ENCODE measurements around the gene TMEM63B.
"Not testable (repeated sequence)": the region's sequence is repeated elsewhere in the genome, so short reads cannot be mapped to it uniquely, and the experiment has no call there.

The TMEM63B gene

DNA sequence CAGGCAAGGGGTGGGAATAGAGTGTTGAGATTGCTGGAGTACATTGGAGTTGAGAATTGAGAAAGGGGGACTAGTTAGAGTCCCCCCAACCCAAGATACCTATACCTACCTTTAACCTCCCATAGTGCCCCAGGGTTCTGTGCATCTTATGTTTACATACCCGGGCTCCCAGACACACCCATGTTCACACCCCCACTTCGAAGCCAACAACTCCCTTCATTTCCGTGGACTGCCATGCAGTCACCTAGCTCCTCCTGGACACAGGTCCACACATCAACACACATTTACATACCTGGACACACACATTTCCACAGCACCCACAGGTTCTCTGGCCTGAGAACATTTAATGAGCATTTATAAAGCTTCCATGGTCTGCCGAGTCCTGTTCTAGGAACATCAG, 5.1 kb downstream of the TMEM63B start:
- no peak overlapping the region for H3K27ac ChIP-seq (ENCODE audit: low read length)

DNA sequence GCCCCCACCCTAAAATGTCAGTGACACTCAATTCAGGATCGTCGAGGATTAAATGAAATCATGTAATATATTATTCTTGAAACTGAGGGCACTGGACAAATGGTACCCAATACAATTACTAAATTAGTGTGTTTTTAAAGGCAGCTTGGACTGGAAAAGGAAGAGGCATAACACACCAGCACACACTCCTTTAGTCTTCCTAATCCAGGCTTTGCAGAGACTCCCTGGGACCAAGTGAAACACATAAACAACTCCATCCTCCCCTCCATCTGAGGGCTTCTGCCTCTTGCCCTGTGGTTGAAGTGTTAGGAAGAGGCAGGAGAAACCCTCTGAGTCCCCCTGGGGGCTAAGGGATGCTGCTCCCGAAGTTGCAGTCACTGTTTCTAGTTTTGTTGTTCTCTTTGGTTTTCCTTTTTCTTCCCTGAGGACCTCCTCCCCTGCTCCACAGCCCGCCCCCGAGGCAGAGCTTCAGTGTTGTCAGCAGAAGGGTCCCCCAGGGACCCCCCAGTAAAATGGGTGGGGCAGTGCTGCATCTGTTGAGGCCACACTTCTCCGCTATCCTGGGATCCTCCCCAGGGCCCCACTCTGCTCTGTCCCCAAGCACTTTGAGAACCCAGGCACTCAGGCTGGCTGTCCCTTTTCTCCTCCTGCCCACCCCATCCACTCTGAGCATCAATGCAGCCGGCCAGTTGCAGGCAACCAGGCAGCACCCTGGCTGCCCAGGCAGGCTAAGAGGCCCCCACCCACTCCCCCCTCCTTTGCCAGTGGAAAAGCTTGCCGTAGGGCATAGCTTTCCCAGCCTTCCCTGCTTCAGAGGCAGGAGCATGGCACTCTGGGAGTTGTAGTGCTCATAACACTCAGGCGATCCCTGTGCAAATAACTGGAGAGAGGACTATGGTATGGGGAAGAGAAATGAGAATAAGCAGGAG, 5.9 kb downstream of the TMEM63B start:
- no CpG with 5 or more reads among the region's 9 CpGs for WGBS (ENCODE audit: insufficient coverage, insufficient read length)
- H3K27me3 ChIP-seq (ENCODE audit: control insufficient read depth, insufficient read depth, low read length) = no peaks in the 10 kb centered on the region
- H3K27ac ChIP-seq (ENCODE audit: low read length) = no peak overlapping the region
- H3K36me3 ChIP-seq (ENCODE audit: control insufficient read depth, insufficient read depth, low read length) = no peaks in the 10 kb centered on the region
- no peak overlapping the region for H3K4me3 ChIP-seq (ENCODE audit: low read length)
- DNase-seq (ENCODE audit: low read depth, low spot score) = no peak
- H3K4me1 ChIP-seq (ENCODE audit: control insufficient read depth, insufficient read depth, low read length) = peaks cover 7% of the 10 kb centered on the region
- H3K9me3 ChIP-seq (ENCODE audit: control insufficient read depth, insufficient read depth, low read length) = no peaks in the 10 kb centered on the region

More for the DNA sequence above, 5.1 kb downstream of the TMEM63B start:
- WGBS (ENCODE audit: insufficient coverage, insufficient read length) = no CpG with 5 or more reads among the region's 4 CpGs
- no peaks in the 10 kb centered on the region for H3K36me3 ChIP-seq (ENCODE audit: control insufficient read depth, insufficient read depth, low read length)
- no peaks in the 10 kb centered on the region for H3K9me3 ChIP-seq (ENCODE audit: control insufficient read depth, insufficient read depth, low read length)
- no peaks in the 10 kb centered on the region for H3K27me3 ChIP-seq (ENCODE audit: control insufficient read depth, insufficient read depth, low read length)
- peaks cover 7% of the 10 kb centered on the region for H3K4me1 ChIP-seq (ENCODE audit: control insufficient read depth, insufficient read depth, low read length)
- H3K4me3 ChIP-seq (ENCODE audit: low read length) = no peak overlapping the region
- no peak for DNase-seq (ENCODE audit: low read depth, low spot score)

DNA sequence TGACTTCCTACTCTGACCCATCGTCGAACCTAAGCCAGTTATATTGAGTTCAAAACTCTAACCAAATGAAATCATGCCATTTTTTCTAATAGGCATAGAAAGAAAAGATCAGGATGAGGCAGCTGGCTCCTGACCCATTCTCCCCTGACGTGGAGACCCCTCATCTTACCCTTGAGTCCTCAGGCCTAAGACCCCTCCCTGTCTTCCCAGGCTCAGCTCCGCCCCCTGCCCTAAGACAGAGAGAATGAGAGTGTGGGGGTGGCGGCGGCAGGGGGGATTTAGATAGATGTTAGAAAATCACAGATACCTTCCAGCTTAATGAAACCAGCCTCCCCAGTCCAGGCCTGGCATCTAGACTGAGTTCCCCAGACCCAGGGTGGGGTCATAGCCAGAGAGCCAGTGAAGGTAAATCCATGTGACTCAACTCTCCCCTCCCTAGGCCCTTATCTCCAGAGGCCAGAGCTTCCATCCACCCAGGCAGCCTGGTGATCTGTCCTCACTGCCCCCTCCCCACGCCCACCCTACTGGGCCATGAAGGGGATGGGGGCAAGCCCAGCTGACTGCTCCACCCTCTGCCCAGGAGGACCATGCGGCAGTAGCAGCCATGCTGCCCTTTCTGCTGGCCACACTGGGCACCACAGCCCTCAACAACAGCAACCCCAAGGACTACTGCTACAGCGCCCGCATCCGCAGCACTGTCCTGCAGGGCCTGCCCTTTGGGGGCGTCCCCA, 6.8 kb downstream of the TMEM63B start:
- Histone ChIP-seq H3K9me3 (ENCODE audit: control insufficient read depth, insufficient read depth, low read length) (no peaks in the 10 kb centered on the region), H3K36me3 (ENCODE audit: control insufficient read depth, insufficient read depth, low read length) (no peaks in the 10 kb centered on the region), H3K27ac (ENCODE audit: low read length) (no peak overlapping the region), H3K4me3 (ENCODE audit: low read length) (no peak overlapping the region), H3K27me3 (ENCODE audit: control insufficient read depth, insufficient read depth, low read length) (no peaks in the 10 kb centered on the region), H3K4me1 (ENCODE audit: control insufficient read depth, insufficient read depth, low read length) (peaks cover 3% of the 10 kb centered on the region; the same call in 1 of the 2 replicates)
- no peak for DNase-seq (ENCODE audit: low read depth, low spot score)
- WGBS (ENCODE audit: insufficient coverage, insufficient read length) = no CpG with 5 or more reads among the region's 12 CpGs

DNA sequence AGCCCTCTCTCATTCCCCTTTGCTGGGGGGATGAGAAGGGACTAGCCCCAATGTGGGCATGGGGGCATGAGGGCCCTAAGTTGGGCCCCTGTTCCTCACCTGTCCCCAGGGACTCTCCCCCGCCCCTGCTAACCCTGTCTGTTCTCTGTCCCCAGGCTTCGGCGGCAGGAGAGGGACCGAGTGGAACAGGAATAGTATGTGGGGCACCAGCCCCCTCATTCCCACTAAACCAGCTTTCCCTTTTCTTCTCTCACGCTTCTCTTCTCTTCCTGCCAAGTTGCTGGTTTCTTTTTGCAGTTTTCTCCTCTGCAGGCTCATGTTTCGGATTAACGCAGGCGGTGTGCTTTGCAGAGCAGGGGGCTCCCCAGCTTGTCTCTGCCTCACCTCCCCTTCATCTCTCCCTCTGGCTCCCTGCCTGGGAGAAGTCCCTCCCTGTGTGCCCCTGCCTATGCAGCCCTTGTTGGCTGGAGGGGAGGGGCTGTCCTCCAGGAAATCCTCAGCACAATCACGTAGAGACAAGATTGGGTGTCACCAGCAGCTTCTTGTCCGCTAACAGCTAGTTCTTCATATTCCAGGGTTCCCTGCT, 7.9 kb downstream of the TMEM63B start:
- Histone ChIP-seq H3K27ac (ENCODE audit: low read length) (no peak overlapping the region), H3K4me1 (ENCODE audit: control insufficient read depth, insufficient read depth, low read length) (peaks cover 3% of the 10 kb centered on the region; the same call in 1 of the 2 replicates), H3K4me3 (ENCODE audit: low read length) (no peak overlapping the region), H3K9me3 (ENCODE audit: control insufficient read depth, insufficient read depth, low read length) (no peaks in the 10 kb centered on the region), H3K27me3 (ENCODE audit: control insufficient read depth, insufficient read depth, low read length) (no peaks in the 10 kb centered on the region), H3K36me3 (ENCODE audit: control insufficient read depth, insufficient read depth, low read length) (peaks cover 3% of the 10 kb centered on the region; the same call in 1 of the 2 replicates)
- DNase-seq (ENCODE audit: low read depth, low spot score) = no peak
- no CpG with 5 or more reads among the region's 10 CpGs for WGBS (ENCODE audit: insufficient coverage, insufficient read length)

DNA sequence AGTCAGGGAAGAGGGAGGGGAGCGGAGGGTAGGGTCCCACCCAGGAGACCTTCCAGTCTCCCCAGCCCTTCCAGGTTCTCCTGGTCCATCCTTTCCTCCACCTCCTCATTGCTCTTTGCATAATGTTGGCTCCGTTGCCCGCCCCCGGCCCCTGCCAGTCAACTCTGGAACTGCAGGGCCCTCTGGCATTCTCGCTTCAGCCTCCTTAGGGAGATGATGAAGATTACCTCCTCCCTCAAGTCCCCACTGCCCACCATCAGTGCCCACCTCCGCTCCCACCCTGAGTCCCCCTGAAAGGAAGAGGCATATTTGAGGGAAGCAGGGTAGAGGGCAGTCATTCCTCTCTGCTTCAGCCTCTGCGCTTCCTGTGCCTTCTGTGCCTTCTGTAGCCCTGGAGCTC, 8.5 kb downstream of the TMEM63B start:
- Histone ChIP-seq H3K27me3 (ENCODE audit: control insufficient read depth, insufficient read depth, low read length) (no peaks in the 10 kb centered on the region), H3K4me3 (ENCODE audit: low read length) (no peak overlapping the region), H3K9me3 (ENCODE audit: control insufficient read depth, insufficient read depth, low read length) (no peaks in the 10 kb centered on the region), H3K4me1 (ENCODE audit: control insufficient read depth, insufficient read depth, low read length) (peaks cover 3% of the 10 kb centered on the region; the same call in 1 of the 2 replicates), H3K36me3 (ENCODE audit: control insufficient read depth, insufficient read depth, low read length) (peaks cover 8% of the 10 kb centered on the region; the same call in 1 of the 2 replicates), H3K27ac (ENCODE audit: low read length) (no peak overlapping the region)
- no peak for DNase-seq (ENCODE audit: low read depth, low spot score)
- no CpG with 5 or more reads among the region's 7 CpGs for WGBS (ENCODE audit: insufficient coverage, insufficient read length)

DNA sequence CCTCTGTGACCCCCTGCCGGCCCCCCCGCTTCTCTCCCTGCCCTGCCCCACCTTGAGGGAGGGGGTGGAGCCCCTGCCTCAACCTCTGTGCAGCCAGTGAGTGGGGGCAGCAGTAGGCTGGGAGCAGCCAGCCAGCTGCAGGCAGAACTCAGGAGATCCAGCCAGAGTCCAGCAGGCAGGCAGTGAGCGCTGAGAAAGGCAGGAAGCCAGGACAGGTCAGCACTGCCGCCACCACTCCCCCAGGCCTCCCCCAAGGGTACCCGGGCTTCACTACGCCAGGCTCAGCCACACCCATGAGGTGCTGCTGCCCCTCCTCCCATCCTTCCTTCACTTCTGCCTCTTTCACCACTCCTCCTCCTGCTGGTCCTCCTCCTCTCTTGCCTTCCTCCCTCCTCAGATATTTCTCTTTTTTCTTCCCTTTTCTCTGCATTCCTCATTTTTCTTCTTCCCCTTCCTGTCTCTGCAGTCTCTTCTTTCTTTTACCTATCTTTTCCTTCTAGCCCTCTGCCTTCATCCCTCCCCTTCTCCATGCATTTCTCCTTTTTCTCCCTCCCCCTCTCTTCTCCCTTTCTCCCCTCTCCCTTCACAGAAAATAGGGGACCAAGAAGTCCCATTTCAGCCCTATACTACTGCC, 11.5 kb downstream of the TMEM63B start:
- WGBS (ENCODE audit: insufficient coverage, insufficient read length) = no CpG with 5 or more reads among the region's 6 CpGs
- H3K27ac ChIP-seq (ENCODE audit: low read length) = no peak overlapping the region
- H3K9me3 ChIP-seq (ENCODE audit: control insufficient read depth, insufficient read depth, low read length) = no peaks in the 10 kb centered on the region
- no peaks in the 10 kb centered on the region for H3K27me3 ChIP-seq (ENCODE audit: control insufficient read depth, insufficient read depth, low read length)
- H3K36me3 ChIP-seq (ENCODE audit: control insufficient read depth, insufficient read depth, low read length) = peaks cover 9% of the 10 kb centered on the region; the same call in 1 of the 2 replicates
- H3K4me1 ChIP-seq (ENCODE audit: control insufficient read depth, insufficient read depth, low read length) = no peaks in the 10 kb centered on the region
- no peak for DNase-seq (ENCODE audit: low read depth, low spot score)
- no peak overlapping the region for H3K4me3 ChIP-seq (ENCODE audit: low read length)

DNA sequence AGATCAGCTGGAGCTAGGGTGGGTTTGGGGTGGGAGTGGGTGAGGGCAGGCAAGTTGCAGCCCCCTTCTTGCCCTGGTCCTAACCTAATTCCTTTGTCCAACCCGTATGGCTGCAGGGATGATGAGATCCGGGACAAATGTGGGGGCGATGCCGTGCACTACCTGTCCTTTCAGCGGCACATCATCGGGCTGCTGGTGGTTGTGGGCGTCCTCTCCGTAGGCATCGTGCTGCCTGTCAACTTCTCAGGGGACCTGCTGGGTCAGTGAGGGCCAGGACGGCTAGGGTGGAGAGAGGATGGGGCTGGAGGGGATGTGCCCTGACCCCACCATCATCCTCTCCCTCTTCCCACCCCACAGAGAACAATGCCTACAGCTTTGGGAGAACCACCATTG, 12.0 kb downstream of the TMEM63B start:
- H3K27ac ChIP-seq (ENCODE audit: low read length) = no peak overlapping the region
- H3K36me3 ChIP-seq (ENCODE audit: control insufficient read depth, insufficient read depth, low read length) = peaks cover 9% of the 10 kb centered on the region; the same call in 1 of the 2 replicates
- no peak for DNase-seq (ENCODE audit: low read depth, low spot score)
- H3K4me3 ChIP-seq (ENCODE audit: low read length) = no peak overlapping the region
- no CpG with 5 or more reads among the region's 10 CpGs for WGBS (ENCODE audit: insufficient coverage, insufficient read length)
- no peaks in the 10 kb centered on the region for H3K4me1 ChIP-seq (ENCODE audit: control insufficient read depth, insufficient read depth, low read length)
- no peaks in the 10 kb centered on the region for H3K9me3 ChIP-seq (ENCODE audit: control insufficient read depth, insufficient read depth, low read length)
- no peaks in the 10 kb centered on the region for H3K27me3 ChIP-seq (ENCODE audit: control insufficient read depth, insufficient read depth, low read length)

DNA sequence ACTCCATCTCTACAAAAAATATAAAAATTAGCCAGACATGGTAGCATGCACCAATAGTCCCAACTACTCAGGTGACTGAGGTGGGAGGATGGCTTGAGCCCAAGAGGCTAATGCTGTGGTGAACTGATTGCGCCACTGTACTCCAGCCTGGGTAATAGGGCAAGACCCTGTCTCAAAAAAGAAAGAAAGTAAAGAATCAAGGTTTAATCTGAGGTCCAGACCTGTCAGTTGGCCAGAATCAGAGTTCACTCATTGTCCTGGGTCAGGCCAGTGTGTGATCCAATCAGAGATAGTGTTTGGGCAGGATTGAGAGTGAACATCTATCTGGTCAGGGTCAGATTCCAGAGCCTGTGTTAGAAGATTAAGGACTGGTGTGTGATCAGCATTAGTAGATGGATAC, 15.5 kb downstream of the TMEM63B start:
- Histone ChIP-seq H3K27me3 (ENCODE audit: control insufficient read depth, insufficient read depth, low read length) (no peaks in the 10 kb centered on the region), H3K9me3 (ENCODE audit: control insufficient read depth, insufficient read depth, low read length) (no peaks in the 10 kb centered on the region), H3K27ac (ENCODE audit: low read length) (no peak overlapping the region), H3K36me3 (ENCODE audit: control insufficient read depth, insufficient read depth, low read length) (peaks cover 19% of the 10 kb centered on the region; the same call in 1 of the 2 replicates), H3K4me3 (ENCODE audit: low read length) (no peak overlapping the region), H3K4me1 (ENCODE audit: control insufficient read depth, insufficient read depth, low read length) (no peaks in the 10 kb centered on the region)
- DNase-seq (ENCODE audit: low read depth, low spot score) = no peak
- WGBS (ENCODE audit: insufficient coverage, insufficient read length) = no CpG with 5 or more reads among the region's 1 CpG

DNA sequence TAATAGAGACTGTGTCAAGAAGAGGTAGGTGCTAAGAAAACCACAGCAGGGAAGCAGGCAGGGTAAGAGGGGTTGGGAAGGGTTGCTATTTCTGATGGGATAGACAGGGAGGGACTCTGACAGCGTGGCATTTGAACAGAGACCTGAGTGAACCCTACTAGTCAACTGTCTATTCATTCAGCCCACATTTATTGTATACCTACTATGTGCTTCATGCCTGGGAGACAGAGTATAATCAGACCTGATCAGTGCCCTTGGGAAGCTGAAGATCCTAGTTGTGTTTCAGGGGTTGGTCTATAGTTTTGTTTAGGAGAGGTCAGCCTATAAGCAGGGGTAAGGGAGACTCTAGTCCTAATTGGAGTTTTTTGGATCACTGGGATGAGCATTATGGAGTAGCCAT, 16.4 kb downstream of the TMEM63B start:
- no peaks in the 10 kb centered on the region for H3K9me3 ChIP-seq (ENCODE audit: control insufficient read depth, insufficient read depth, low read length)
- no peak for DNase-seq (ENCODE audit: low read depth, low spot score)
- peaks cover 26% of the 10 kb centered on the region; the same call in 1 of the 2 replicates for H3K36me3 ChIP-seq (ENCODE audit: control insufficient read depth, insufficient read depth, low read length)
- no CpG with 5 or more reads among the region's 1 CpG for WGBS (ENCODE audit: insufficient coverage, insufficient read length)
- no peaks in the 10 kb centered on the region for H3K4me1 ChIP-seq (ENCODE audit: control insufficient read depth, insufficient read depth, low read length)
- H3K4me3 ChIP-seq (ENCODE audit: low read length) = no peak overlapping the region
- H3K27ac ChIP-seq (ENCODE audit: low read length) = no peak overlapping the region
- no peaks in the 10 kb centered on the region for H3K27me3 ChIP-seq (ENCODE audit: control insufficient read depth, insufficient read depth, low read length)

DNA sequence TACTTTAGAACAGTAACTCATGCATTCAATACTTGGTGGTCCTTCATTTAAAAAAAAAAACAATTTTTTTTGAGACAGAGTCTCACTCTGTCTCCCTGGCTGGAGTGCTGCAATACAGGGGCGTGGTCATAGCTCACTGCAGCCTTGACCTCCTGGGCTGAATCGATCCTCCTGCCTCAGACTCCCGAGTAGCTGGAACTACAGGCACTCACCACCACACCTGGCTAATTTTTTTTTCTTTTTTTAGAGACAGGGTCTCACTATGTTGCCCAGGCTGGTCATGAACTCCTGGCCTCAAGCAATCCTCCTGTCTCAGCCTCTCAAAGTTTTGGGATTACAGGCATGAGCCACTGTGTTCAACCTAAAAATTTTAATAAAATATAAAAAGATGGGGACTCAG, 17.2 kb downstream of the TMEM63B start:
- H3K4me3 ChIP-seq (ENCODE audit: low read length); H3K4me1 ChIP-seq (ENCODE audit: control insufficient read depth, insufficient read depth, low read length); H3K27me3 ChIP-seq (ENCODE audit: control insufficient read depth, insufficient read depth, low read length); H3K27ac ChIP-seq (ENCODE audit: low read length); DNase-seq (ENCODE audit: low read depth, low spot score); H3K9me3 ChIP-seq (ENCODE audit: control insufficient read depth, insufficient read depth, low read length): not testable (repeated sequence)
- WGBS (ENCODE audit: insufficient coverage, insufficient read length) = no CpG with 5 or more reads among the region's 3 CpGs
- peaks cover 26% of the 10 kb centered on the region; the same call in 1 of the 2 replicates for H3K36me3 ChIP-seq (ENCODE audit: control insufficient read depth, insufficient read depth, low read length)

Data from iPS DF 6.9 (cell line).